Posterior cingulate gyrus (tissue), 11 donors: ENCODE results near the gene RNASEL.
A peak's percentile ranks its signal among the peaks of the same experiment; 100 is the strongest.
"Not testable (repeated sequence)": the region's sequence is repeated elsewhere in the genome, so short reads cannot be mapped to it uniquely, and the experiment has no call there.

Experiments
- DNase-seq, 10 donors: peaks; one replicate each; pipeline versions ENCODE4 v3.0.0 to v3.0.0-alpha.2; 2020 to 2021; ENCODE audit warnings: mixed read lengths in 3 of 10
- intact Hi-C: fragments of 100-400 bp; cut with DNase I; formaldehyde crosslinking; loops from one replicate; pipeline ENCODE4 v1.15.1; 2023

RNASEL gene

GRCh38 chr1:182588500-182589396 lies at the start of gene RNASEL:
Gene RNASEL (minus strand): TSS chr1:182589256. CDS start chr1:182586806, 2,450 bp downstream.
- peak; percentile 48 to 96 (median 72) for DNase-seq
- intact Hi-C loops = no loop called here

GRCh38 chr1:182637769-182638168 lies 48.7 kb upstream of the RNASEL start:
- DNase-seq = no peak
- intact Hi-C loops = no loop called here

GRCh38 chr1:182635871-182636270 lies 46.8 kb upstream of the RNASEL start:
- intact Hi-C loops = no loop called here
- no peak for DNase-seq

GRCh38 chr1:182634306-182635072 lies 45.4 kb upstream of the RNASEL start:
- intact Hi-C loops = no loop called here

GRCh38 chr1:182633657-182634281 lies 44.7 kb upstream of the RNASEL start:
- no peak for DNase-seq
- intact Hi-C loops = no loop called here

More at GRCh38 chr1:182634306-182635072, 45.4 kb upstream of the RNASEL start:
- DNase-seq = no peak

- intact Hi-C loops = no loop called here
Observed at GRCh38 chr1:182633031-182633430, 44.0 kb upstream of the RNASEL start.

GRCh38 chr1:182632441-182632857 lies 43.4 kb upstream of the RNASEL start:
- DNase-seq, intact Hi-C loops: not testable (repeated sequence)

More at GRCh38 chr1:182633031-182633430, 44.0 kb upstream of the RNASEL start:
- DNase-seq = no peak

- intact Hi-C loops = no loop called here
- no peak for DNase-seq
Observed at GRCh38 chr1:182631954-182632353, 42.9 kb upstream of the RNASEL start.

GRCh38 chr1:182631053-182631677 lies 42.1 kb upstream of the RNASEL start:
- intact Hi-C loops = no loop called here
- DNase-seq = no peak

- intact Hi-C loops = no loop called here
- no peak for DNase-seq
Observed at GRCh38 chr1:182630586-182630985, 41.5 kb upstream of the RNASEL start.

- intact Hi-C loops = no loop called here
- DNase-seq = no peak
Observed at GRCh38 chr1:182629499-182630096, 40.5 kb upstream of the RNASEL start.

GRCh38 chr1:182629080-182629479 lies 40.0 kb upstream of the RNASEL start:
- DNase-seq = no peak
- intact Hi-C loops = no loop called here

GRCh38 chr1:182628657-182629056 lies 39.6 kb upstream of the RNASEL start:
- DNase-seq = no peak
- intact Hi-C loops = no loop called here

- no peak for DNase-seq
- intact Hi-C loops = no loop called here
Observed at GRCh38 chr1:182627622-182628021, 38.6 kb upstream of the RNASEL start.

GRCh38 chr1:182626527-182626926 lies 37.5 kb upstream of the RNASEL start:
- no peak for DNase-seq
- intact Hi-C loops = no loop called here

GRCh38 chr1:182625719-182626504 lies 36.9 kb upstream of the RNASEL start:
- DNase-seq = no peak
- intact Hi-C loops = no loop called here

GRCh38 chr1:182625024-182625423 lies 36.0 kb upstream of the RNASEL start:
- intact Hi-C loops = no loop called here
- no peak for DNase-seq

GRCh38 chr1:182624577-182624976 lies 35.5 kb upstream of the RNASEL start:
- no peak for DNase-seq
- intact Hi-C loops = no loop called here

- intact Hi-C loops = no loop called here
- no peak for DNase-seq
Observed at GRCh38 chr1:182622901-182623528, 34.0 kb upstream of the RNASEL start.
